Keratinocyte (primary cell): ENCODE data around the gene HRCT1. TPM values are rescaled to one million over a fixed set of nuclear protein-coding genes. Genes with fewer than 3 reads are reported as not detected.

ENCODE experiments used
- DNase-seq: peaks from one replicate; pipeline ENCODE4 v3.0.0-alpha.2; 2011; ENCODE audit warnings: low read depth, missing footprints, low spot score
- FAIRE-seq: peaks from 2 replicates; lab custom pipeline; 2011; peaks lifted over from hg19 to GRCh38; lab: Jason Lieb, UNC
- H2AFZ ChIP-seq: 2 replicates; pipeline ENCODE4 v1.6.0; 2012; ENCODE audit warnings: low read length, control low read depth, inconsistent platforms; ENCODE audit not compliant: control insufficient read depth
- H3K27ac ChIP-seq: 2 replicates; pipeline ENCODE4 v1.5.1; 2011; ENCODE audit warnings: low read length; ENCODE audit not compliant: control insufficient read depth, insufficient read depth
- H3K27me3 ChIP-seq: 3 replicates; pipeline ENCODE4 v1.6.0; 2011; ENCODE audit warnings: low read length; ENCODE audit not compliant: control insufficient read depth, insufficient read depth; ENCODE audit errors: extremely low read depth
- H3K36me3 ChIP-seq, 2 experiments: 2 replicates in 1 of 2; 3 replicates in 1 of 2; pipeline ENCODE4 v1.5.1; 2011; ENCODE audit warnings: low read length in 2 of 2, mild to moderate bottlenecking in 1 of 2; ENCODE audit not compliant: control insufficient read depth in 2 of 2, insufficient read depth in 2 of 2; ENCODE audit errors: extremely low read depth in 1 of 2
- H3K4me1 ChIP-seq: 3 replicates; pipeline ENCODE4 v1.5.1; 2011; ENCODE audit warnings: low read length; ENCODE audit not compliant: control insufficient read depth, insufficient read depth; ENCODE audit errors: extremely low read depth
- H3K4me2 ChIP-seq: 3 replicates; pipeline ENCODE4 v1.6.0; 2011; ENCODE audit warnings: low read depth, low read length; ENCODE audit not compliant: control insufficient read depth, insufficient read depth; ENCODE audit errors: extremely low read depth
- H3K4me3 ChIP-seq, 3 experiments: fragments of 200-600 bp in 1 of 3; sonication (generic) in 1 of 3; 2 replicates in 2 of 3; 3 replicates in 1 of 3; pipeline ENCODE4 v1.5.1; 2011 to 2016; ENCODE audit warnings: low read length in 3 of 3, mild to moderate bottlenecking in 3 of 3, control low read depth in 2 of 3, inconsistent platforms in 1 of 3, low read depth in 1 of 3, mixed read lengths in 1 of 3, mixed run types in 1 of 3, moderate library complexity in 1 of 3; ENCODE audit not compliant: control insufficient read depth in 2 of 3, insufficient read depth in 2 of 3; ENCODE audit errors: extremely low read depth in 1 of 3
- H3K79me2 ChIP-seq: 2 replicates; pipeline ENCODE4 v1.6.0; 2012; ENCODE audit warnings: low read length; ENCODE audit not compliant: control insufficient read depth, insufficient read depth
- H3K9ac ChIP-seq: 3 replicates; pipeline ENCODE4 v1.6.0; 2011; ENCODE audit warnings: low read length; ENCODE audit not compliant: control insufficient read depth, insufficient read depth; ENCODE audit errors: extremely low read depth
- H3K9me1 ChIP-seq: 3 replicates; pipeline ENCODE4 v1.6.0; 2011; ENCODE audit warnings: low read length; ENCODE audit not compliant: control insufficient read depth, insufficient read depth; ENCODE audit errors: extremely low read depth
- H3K9me3 ChIP-seq: 2 replicates; pipeline ENCODE4 v1.5.1; 2012; ENCODE audit warnings: low read depth, low read length; ENCODE audit not compliant: control insufficient read depth
- H4K20me1 ChIP-seq: 3 replicates; pipeline ENCODE4 v1.6.0; 2011; ENCODE audit warnings: low read length; ENCODE audit not compliant: control insufficient read depth, insufficient read depth; ENCODE audit errors: extremely low read depth
- EZH2 ChIP-seq: IDR thresholded peaks from one replicate; pipeline ENCODE4 v1.6.1; 2012; ENCODE audit warnings: inconsistent platforms, mild to moderate bottlenecking, low read length, moderate library complexity
- dilution Hi-C: fragments of 300-500 bp; cut with MboI; formaldehyde crosslinking; loops from one replicate; pipeline ENCODE4 v1.7.0; 2020; ENCODE audit warnings: low sequenced_read_pairs; ENCODE audit not compliant: extremely low pct_ligation_motif_present
- polyA plus RNA-seq, 5 experiments: library from polyadenylated mRNA; depleted of rRNA in 3 of 5; stranded (reverse) in 3 of 5; stranded (forward) in 1 of 5; unstranded in 1 of 5; fragments of >200 nt; gene quantifications; 1 replicate in 1 of 5; 2 replicates in 3 of 5; 3 replicates in 1 of 5; pipeline versions ENCODE4 v1.2.1 to v1.2.3, GENCODE V29; 2011 to 2012; ENCODE audit warnings: missing spikeins in 2 of 5, low read depth in 1 of 5, low replicate concordance in 1 of 5
- TF ChIP-seq, protein P1 (sequence below), 3 experiments: IDR thresholded peaks in 1 of 3; conservative IDR thresholded peaks in 1 of 3; optimal IDR thresholded peaks in 1 of 3; 2 replicates in 2 of 3; 3 replicates in 1 of 3; pipeline versions ENCODE3 to v1.5.1; 2011; ENCODE audit warnings: low read length in 3 of 3, mild to moderate bottlenecking in 3 of 3, moderate library complexity in 2 of 3, control low read depth in 1 of 3, inconsistent platforms in 1 of 3; ENCODE audit not compliant: insufficient read depth in 2 of 3; ENCODE audit errors: extremely low read depth in 1 of 3

The HRCT1 gene
- polyA plus RNA-seq, 1 donor (not counting 4 experiments of a cell fraction or from before 2014, with no cell fraction given): not detected

DNA sequence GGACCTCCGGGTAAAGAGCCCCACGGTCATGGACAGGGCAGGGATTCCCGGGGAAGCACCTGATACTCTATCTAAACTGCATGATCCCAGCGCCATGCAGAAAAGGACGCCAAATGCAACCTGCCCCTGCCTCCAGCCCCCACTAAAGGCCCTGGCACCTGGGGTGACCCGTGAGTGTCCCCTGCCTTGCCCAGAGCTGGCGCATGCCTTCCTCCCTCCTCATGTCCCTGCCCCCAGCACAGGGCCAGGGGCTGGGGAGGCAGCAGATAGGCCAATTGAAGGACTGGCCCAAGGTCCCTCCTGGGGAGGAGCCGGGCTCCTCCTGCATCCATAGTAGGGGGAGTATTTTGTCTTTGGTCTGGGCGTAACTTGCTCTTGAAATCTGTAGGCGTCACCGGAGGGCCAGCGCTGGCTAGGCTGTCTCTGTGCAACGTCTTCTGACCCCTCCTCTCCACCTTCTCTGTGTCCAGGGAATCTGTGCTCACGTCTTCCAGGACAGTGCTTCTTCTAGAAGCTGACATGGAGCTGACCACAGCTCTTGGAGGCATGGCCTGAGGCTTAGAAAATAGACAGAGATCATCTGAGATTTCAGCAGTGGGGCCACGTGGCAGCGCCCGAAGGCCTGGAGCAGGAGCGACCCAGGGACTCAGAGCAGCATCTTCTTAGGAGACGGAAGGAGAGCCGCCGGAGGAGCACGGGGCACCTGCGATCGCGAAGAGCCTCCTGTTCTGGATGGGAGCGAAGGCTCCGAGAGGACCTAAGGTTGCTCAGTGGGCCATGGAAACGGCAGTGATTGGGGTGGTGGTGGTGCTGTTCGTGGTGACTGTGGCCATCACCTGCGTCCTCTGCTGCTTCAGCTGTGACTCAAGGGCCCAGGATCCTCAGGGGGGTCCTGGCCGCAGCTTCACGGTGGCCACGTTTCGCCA is 3.9 kb downstream of the HRCT1 start:
- Histone ChIP-seq H3K27me3 (no peaks in the 10 kb centered on the region), H4K20me1 (no peaks in the 10 kb centered on the region), H3K4me1 (peaks cover 40% of the 10 kb centered on the region), H3K27ac (no peak overlapping the region), H3K9me1 (no peaks in the 10 kb centered on the region), H3K36me3 (no peaks in the 10 kb centered on the region), H2AFZ (no peak overlapping the region), H3K4me3 (no peak overlapping the region), H3K79me2 (no peaks in the 10 kb centered on the region), H3K4me2 (no peak overlapping the region), H3K9ac (no peak overlapping the region), H3K9me3 (no peaks in the 10 kb centered on the region)
- no peak for TF ChIP-seq EZH2
- TF ChIP-seq, protein P1, sequence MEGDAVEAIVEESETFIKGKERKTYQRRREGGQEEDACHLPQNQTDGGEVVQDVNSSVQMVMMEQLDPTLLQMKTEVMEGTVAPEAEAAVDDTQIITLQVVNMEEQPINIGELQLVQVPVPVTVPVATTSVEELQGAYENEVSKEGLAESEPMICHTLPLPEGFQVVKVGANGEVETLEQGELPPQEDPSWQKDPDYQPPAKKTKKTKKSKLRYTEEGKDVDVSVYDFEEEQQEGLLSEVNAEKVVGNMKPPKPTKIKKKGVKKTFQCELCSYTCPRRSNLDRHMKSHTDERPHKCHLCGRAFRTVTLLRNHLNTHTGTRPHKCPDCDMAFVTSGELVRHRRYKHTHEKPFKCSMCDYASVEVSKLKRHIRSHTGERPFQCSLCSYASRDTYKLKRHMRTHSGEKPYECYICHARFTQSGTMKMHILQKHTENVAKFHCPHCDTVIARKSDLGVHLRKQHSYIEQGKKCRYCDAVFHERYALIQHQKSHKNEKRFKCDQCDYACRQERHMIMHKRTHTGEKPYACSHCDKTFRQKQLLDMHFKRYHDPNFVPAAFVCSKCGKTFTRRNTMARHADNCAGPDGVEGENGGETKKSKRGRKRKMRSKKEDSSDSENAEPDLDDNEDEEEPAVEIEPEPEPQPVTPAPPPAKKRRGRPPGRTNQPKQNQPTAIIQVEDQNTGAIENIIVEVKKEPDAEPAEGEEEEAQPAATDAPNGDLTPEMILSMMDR (optimal IDR thresholded peaks at IDR 0.05 in 1 of 3, IDR thresholded peaks at IDR 0.05 in 1 of 3, conservative IDR thresholded peaks at IDR 0.05 in 1 of 3; ENCODE audit: extremely low read depth in 1 of 3, insufficient read depth in 2 of 3, low read length in 3 of 3): no peak
- no peak for FAIRE-seq
- dilution Hi-C loops: no loop called here
- DNase-seq: no peak

DNA sequence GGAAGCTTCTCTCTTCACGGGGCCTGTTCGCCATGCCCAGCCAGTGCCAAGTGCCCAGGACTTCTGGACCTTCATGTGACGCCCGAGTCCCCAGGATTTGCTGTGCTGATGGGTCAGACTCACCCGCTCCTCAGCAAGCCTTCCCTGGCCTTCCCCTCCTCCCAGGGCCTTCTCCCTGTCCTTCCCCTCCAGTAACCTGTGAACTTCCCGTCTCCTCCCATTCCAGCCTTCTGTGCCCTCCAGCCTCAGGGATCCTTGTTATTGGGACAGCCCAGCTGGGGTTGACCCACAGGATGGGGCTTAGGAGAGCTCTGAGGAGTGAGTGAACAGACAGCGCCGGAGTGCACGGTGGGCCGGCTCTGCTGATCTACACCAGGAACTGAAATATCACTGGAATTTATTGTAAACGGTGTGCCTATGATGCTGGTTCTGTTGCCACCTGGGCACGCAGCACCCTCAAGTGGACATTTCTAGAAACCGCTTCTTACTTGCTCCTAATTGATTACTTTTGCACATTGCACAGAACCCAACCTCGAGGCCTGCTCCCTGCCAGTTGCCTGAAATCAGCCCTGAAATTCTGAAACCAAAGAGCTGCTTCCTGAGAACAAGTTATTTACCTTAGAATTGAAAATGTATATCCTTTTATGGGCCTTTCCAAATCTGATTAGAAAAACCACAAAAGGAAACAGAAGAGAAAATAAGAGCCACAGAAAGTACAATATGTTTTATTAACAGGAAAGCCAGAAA is 4.8 kb downstream of the HRCT1 start:
- no peak for DNase-seq
- Histone ChIP-seq H3K4me2 (no peak overlapping the region), H4K20me1 (no peaks in the 10 kb centered on the region), H3K79me2 (no peaks in the 10 kb centered on the region), H3K4me1 (peaks cover 35% of the 10 kb centered on the region), H3K27me3 (no peaks in the 10 kb centered on the region), H3K9me3 (no peaks in the 10 kb centered on the region), H3K9me1 (no peaks in the 10 kb centered on the region), H3K27ac (no peak overlapping the region), H3K4me3 (no peak overlapping the region), H3K9ac (no peak overlapping the region), H3K36me3 (no peaks in the 10 kb centered on the region), H2AFZ (no peak overlapping the region)
- TF ChIP-seq, protein P1 (optimal IDR thresholded peaks at IDR 0.05 in 1 of 3, IDR thresholded peaks at IDR 0.05 in 1 of 3, conservative IDR thresholded peaks at IDR 0.05 in 1 of 3; ENCODE audit: extremely low read depth in 1 of 3, insufficient read depth in 2 of 3, low read length in 3 of 3): peak; percentile 70 to 87 (median 74)
- no peak for TF ChIP-seq EZH2
- dilution Hi-C loops: no loop called here
- no peak for FAIRE-seq
